AG09319 (cell line): ENCODE measurements around the gene CD300C.

Source experiments
- DNase-seq: peaks from one replicate; pipeline ENCODE4 v3.0.0-alpha.2; 2010; ENCODE audit warnings: low read depth; ENCODE audit errors: extremely low read depth
- CTCF ChIP-seq: IDR thresholded peaks from 2 replicates; pipeline ENCODE4 v1.5.1; 2011; ENCODE audit warnings: low read depth, mild to moderate bottlenecking, inconsistent platforms, low read length, moderate library complexity

CD300C gene

GRCh38 chr17:74555427-74555940 lies 9.6 kb upstream of the CD300C start:
- no peak for DNase-seq
- TF ChIP-seq CTCF = no peak

DNA sequence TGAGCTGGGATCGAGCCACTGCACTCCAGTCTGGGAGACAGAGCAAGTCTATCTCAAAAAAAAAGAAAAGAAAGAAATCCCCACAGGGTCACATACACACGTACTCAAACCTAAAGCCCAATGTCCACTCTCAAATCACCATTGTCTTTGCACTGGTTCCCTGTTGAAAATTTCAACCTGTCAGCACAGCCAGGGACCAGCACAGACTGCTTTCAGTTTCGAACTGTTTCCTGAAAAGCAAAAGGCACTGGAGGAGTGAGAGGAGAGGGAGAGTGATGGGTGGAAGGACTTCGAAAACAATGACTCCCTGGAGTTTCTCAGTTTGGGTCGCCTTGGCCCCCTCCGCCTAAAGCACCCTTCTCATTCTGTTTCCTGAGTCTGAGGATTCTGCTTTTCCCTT lies 9.0 kb upstream of the CD300C start:
- DNase-seq = no peak
- TF ChIP-seq CTCF = no peak

GRCh38 chr17:74552037-74552436 lies 6.1 kb upstream of the CD300C start:
- TF ChIP-seq CTCF = no peak
- DNase-seq = no peak

- no peak for DNase-seq
- no peak for TF ChIP-seq CTCF
Observed at GRCh38 chr17:74550602-74551001, 4.7 kb upstream of the CD300C start.

GRCh38 chr17:74549343-74549742 lies 3.4 kb upstream of the CD300C start:
- DNase-seq = no peak
- TF ChIP-seq CTCF = no peak

DNA sequence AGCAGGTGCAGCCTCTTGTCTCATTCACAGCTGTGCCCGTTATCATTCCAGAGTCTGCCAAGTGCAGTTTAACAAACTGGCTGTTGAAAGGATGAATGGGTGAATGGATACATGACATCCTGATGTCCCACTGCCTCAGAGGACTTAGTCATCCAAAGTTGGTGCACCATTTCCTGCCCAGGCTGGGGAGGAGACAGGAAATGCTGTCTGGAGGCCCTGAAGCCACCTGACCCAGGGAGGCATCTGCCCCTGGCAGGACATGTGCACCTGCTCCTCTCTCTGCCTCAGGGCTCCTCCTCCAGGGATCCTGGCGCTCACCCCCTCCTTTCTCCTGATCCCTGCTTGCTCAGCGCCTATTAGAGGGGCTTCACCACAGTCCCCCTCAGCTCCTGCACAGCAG lies 1.8 kb upstream of the CD300C start:
- TF ChIP-seq CTCF = no peak
- no peak for DNase-seq

GRCh38 chr17:74547264-74547663 lies 1.3 kb upstream of the CD300C start:
- TF ChIP-seq CTCF = no peak
- DNase-seq = no peak
